Kidney (tissue), 14 donors: ENCODE results near the gene ECE1. TPM values are rescaled to one million over a fixed set of nuclear protein-coding genes. Genes with fewer than 3 reads are reported as not detected.

Experiments
- DNase-seq, 5 donors: peaks; one replicate each; pipeline ENCODE4 v3.0.0-alpha.2; 2013 to 2020
- FAIRE-seq: peaks from 2 replicates; lab custom pipeline; 2012; peaks lifted over from hg19 to GRCh38; lab: Jason Lieb, UNC
- H3K27ac ChIP-seq, 2 donors: one replicate each; pipeline ENCODE4 v1.7.0; 2013; ENCODE audit warnings: low read depth in 2 of 2, low read length in 2 of 2, inconsistent platforms in 1 of 2
- H3K27me3 ChIP-seq: one replicate; pipeline ENCODE4 v1.7.1; 2013; ENCODE audit warnings: low read length, inconsistent platforms; ENCODE audit not compliant: control insufficient read depth, insufficient read depth
- H3K36me3 ChIP-seq, 3 donors: one replicate each; pipeline versions ENCODE4 v1.7.0 to v1.7.1; 2013; ENCODE audit warnings: low read length in 3 of 3, control low read depth in 1 of 3, inconsistent platforms in 1 of 3; ENCODE audit not compliant: insufficient read depth in 3 of 3, control insufficient read depth in 2 of 3
- H3K4me1 ChIP-seq, 3 donors: one replicate each; pipeline versions ENCODE4 v1.7.0 to v1.7.1; 2013; ENCODE audit warnings: low read length in 3 of 3, inconsistent platforms in 1 of 3, low read depth in 1 of 3; ENCODE audit not compliant: control insufficient read depth in 2 of 3, insufficient read depth in 2 of 3
- H3K4me3 ChIP-seq, 3 donors: one replicate each; pipeline versions ENCODE4 v1.7.0 to v1.8.1; 2013; ENCODE audit warnings: low read length in 3 of 3, control low read depth in 1 of 3, inconsistent platforms in 1 of 3
- H3K9ac ChIP-seq, 3 donors: one replicate each; pipeline versions ENCODE4 v1.7.0 to v1.7.1; 2013; ENCODE audit warnings: low read length in 3 of 3, control low read depth in 1 of 3, inconsistent platforms in 1 of 3
- H3K9me3 ChIP-seq, 3 donors: one replicate each; pipeline versions ENCODE4 v1.7.0 to v1.7.1; 2013; ENCODE audit warnings: low read length in 3 of 3, control low read depth in 1 of 3, inconsistent platforms in 1 of 3; ENCODE audit not compliant: control insufficient read depth in 2 of 3, insufficient read depth in 1 of 3
- intact Hi-C: fragments of 100-400 bp; cut with DNase I; formaldehyde crosslinking; loops from one replicate; pipeline ENCODE4 v1.11.1; 2022
- polyA plus RNA-seq: library from polyadenylated mRNA; stranded (reverse); fragments of 350-450 nt; fragmentation: Illumina TruSeq; extraction: RNeasy Lipid Tissue Mini Kit (QIAGEN cat#74804); gene quantifications from one replicate; pipeline ENCODE4 v1.2.3, GENCODE V29; 2014; ENCODE audit warnings: low read depth, low replicate concordance; ENCODE audit not compliant: insufficient read depth
- total RNA-seq: library from RNA; stranded (reverse); fragmentation: NEBNext Ultra II Directional; extraction: Animal tissue kit (Norgen Biotek cat#: 25700); gene quantifications from one replicate; pipeline ENCODE4 v1.2.1, GENCODE V29; 2021
- TF ChIP-seq, protein P1 (sequence below): IDR thresholded peaks from 3 replicates; pipeline ENCODE4 v1.5.1; 2012; ENCODE audit warnings: mild to moderate bottlenecking, moderate library complexity, borderline replicate concordance; ENCODE audit not compliant: insufficient read depth; ENCODE audit errors: extremely low read depth
- donor health status: control.
- donor health status: control.
- donor health status: control.
- donor health status: control.
- donor health status: control.
- donor health status: DM: yes; HTN: yes; CAD: no.
- donor health status: Normal renal cell carcinoma (clear cell type).

The ECE1 gene
- total and polyA plus RNA-seq, 2 donors from 2014 or later: 30.8 to 128 TPM

DNA sequence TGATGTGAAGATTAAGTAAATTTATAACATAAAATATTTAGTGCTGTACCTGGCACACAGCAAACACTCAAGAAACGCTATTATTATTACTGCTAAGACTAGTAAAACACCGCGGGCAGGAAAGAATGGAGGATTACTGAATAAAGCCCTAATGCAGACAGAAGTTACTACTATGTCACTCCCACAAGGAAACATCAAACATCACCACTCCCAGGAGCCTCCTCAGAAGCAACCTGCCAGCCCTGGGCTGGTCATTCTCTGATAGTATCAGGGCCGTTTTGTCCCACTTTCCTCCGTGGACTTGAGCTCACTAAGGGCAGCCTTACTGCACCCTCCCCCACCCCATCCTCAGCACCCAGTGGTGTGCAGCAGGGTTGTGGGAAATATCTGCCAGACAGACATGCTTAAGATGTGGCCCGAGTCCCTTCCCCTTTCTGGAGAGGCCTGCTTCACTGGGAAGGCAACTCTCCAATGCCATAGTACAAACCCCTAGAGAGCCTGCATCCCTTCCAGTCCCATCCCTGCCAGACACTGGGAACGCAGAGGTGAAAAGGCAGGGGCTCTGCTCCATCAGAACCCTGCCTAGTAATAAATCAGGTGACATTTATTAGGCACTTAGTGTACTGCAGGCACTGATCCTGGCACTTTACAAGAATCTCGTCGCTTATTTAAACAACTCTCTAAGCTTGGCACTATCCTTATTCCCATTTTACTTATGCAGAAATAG lies 41.7 kb upstream of the ECE1 start:
- Histone ChIP-seq H3K9me3 (no peaks in the 10 kb centered on the region), H3K27me3 (no peaks in the 10 kb centered on the region), H3K27ac (peak overlapping the region; percentile 30 to 64), H3K4me3 (no peak overlapping the region), H3K36me3 (no peaks in the 10 kb centered on the region), H3K4me1 (peaks cover 0 to 46% (median 39%) of the 10 kb centered on the region in 3 donors), H3K9ac (no peak overlapping the region)
- FAIRE-seq (no peak), DNase-seq (peak in 2 of 5 donors; percentile 51 to 53)
- intact Hi-C loops: no loop called here
- TF ChIP-seq, protein P1, sequence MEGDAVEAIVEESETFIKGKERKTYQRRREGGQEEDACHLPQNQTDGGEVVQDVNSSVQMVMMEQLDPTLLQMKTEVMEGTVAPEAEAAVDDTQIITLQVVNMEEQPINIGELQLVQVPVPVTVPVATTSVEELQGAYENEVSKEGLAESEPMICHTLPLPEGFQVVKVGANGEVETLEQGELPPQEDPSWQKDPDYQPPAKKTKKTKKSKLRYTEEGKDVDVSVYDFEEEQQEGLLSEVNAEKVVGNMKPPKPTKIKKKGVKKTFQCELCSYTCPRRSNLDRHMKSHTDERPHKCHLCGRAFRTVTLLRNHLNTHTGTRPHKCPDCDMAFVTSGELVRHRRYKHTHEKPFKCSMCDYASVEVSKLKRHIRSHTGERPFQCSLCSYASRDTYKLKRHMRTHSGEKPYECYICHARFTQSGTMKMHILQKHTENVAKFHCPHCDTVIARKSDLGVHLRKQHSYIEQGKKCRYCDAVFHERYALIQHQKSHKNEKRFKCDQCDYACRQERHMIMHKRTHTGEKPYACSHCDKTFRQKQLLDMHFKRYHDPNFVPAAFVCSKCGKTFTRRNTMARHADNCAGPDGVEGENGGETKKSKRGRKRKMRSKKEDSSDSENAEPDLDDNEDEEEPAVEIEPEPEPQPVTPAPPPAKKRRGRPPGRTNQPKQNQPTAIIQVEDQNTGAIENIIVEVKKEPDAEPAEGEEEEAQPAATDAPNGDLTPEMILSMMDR: no peak

DNA sequence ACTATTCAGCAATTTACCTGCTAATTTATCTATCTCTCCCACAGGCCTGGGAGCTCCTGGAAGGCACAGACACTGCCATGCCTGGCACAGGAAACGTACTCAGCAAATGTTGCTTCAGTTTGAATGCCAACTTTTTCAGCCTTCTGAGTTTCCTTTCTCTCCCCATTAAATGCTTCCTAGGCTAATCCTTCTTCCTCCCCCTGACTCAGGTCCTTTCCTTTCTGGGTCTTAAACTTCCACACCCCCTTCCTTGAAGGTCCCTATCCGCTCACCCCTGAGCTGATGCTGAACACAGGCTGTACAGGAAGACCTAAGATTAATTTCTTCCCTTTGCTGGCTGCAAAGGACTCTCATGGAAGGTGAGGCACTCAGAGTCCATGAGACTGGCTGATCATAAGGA lies 40.3 kb upstream of the ECE1 start:
- peak overlapping the region; percentile 26 to 59 for H3K27ac ChIP-seq
- H3K9ac ChIP-seq: peak overlapping the region in 1 of 3 donors; percentile 17
- H3K4me3 ChIP-seq: no peak overlapping the region
- no peaks in the 10 kb centered on the region for H3K9me3 ChIP-seq
- H3K36me3 ChIP-seq: no peaks in the 10 kb centered on the region
- H3K27me3 ChIP-seq: no peaks in the 10 kb centered on the region
- FAIRE-seq (no peak), DNase-seq (no peak)
- intact Hi-C loops: no loop called here
- TF ChIP-seq, protein P1: no peak
- H3K4me1 ChIP-seq: peaks cover 0 to 46% (median 32%) of the 10 kb centered on the region in 3 donors

DNA sequence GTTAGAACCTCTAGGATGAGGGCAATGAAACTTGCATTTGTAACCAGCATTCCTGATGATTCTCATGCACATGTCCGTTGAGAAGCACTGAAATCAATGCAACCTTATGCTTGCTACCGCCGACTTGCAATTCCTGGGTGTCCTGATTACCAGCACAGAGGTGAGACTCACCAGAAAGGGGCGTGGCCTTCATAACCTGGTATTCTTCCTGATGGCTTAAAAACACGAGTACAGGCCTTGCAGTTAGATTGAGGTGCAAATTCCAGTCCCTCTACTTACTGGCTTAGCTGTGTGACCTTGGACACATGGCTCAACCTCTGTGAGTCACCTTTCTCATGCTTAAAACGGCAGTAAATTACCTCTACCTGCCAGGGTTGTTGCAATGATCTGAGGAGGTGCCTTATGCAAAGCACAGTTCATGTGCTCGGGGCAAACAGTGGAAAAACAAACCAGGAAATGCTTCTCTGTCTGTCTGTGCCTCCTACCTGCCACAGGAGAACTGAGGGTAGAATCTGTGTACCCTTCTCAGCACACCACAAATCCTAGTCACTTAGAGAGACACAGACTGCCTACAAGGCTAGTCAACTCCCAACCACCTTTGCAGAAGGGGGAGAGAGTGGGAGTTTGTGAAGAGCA lies 39.1 kb upstream of the ECE1 start:
- peak in 1 of 5 donors; percentile 57 for DNase-seq
- H3K4me1 ChIP-seq: peaks cover 0 to 44% (median 36%) of the 10 kb centered on the region in 3 donors
- no peak for FAIRE-seq
- no peaks in the 10 kb centered on the region for H3K36me3 ChIP-seq
- H3K9ac ChIP-seq: peak overlapping the region in 2 of 3 donors; percentile 27 to 52
- TF ChIP-seq, protein P1: no peak
- no peaks in the 10 kb centered on the region for H3K27me3 ChIP-seq
- H3K4me3 ChIP-seq: no peak overlapping the region
- no peaks in the 10 kb centered on the region for H3K9me3 ChIP-seq
- peak overlapping the region; percentile 44 to 83 for H3K27ac ChIP-seq
- intact Hi-C loops: no loop called here
